Thyroid gland (tissue), 4 donors: ENCODE data around the gene GOLGA6D. TPM values are rescaled to one million over a fixed set of nuclear protein-coding genes. Genes with fewer than 3 reads are reported as not detected.
"Not testable (repeated sequence)": the region's sequence is repeated elsewhere in the genome, so short reads cannot be mapped to it uniquely, and the experiment has no call there.

ENCODE experiments used
- DNase-seq, 2 donors: peaks; one replicate each; pipeline ENCODE4 v3.0.0-alpha.2; 2019
- H3K27ac ChIP-seq, 3 donors: fragments of 200-600 bp; sonication (generic); 1 replicate in 2 of 3; 2 replicates in 1 of 3; pipeline ENCODE4 v1.5.1; 2016 to 2019; ENCODE audit warnings: mild to moderate bottlenecking in 1 of 3, moderate library complexity in 1 of 3
- H3K27me3 ChIP-seq: fragments of 200-600 bp; sonication (generic); one replicate; pipeline ENCODE4 v1.5.1; 2019
- H3K36me3 ChIP-seq, 2 donors: fragments of 200-600 bp; sonication (generic); one replicate each; pipeline ENCODE4 v1.5.1; 2016 to 2019
- H3K4me1 ChIP-seq, 2 donors: fragments of 200-600 bp; sonication (generic); one replicate each; pipeline ENCODE4 v1.5.1; 2017 to 2019
- H3K4me3 ChIP-seq, 3 donors: fragments of 200-600 bp; sonication (generic); replicated peaks in 1 of 3; 1 replicate in 2 of 3; 2 replicates in 1 of 3; pipeline ENCODE4 v1.5.1; 2016; ENCODE audit warnings: mild to moderate bottlenecking in 1 of 3
- H3K9me3 ChIP-seq: fragments of 200-600 bp; sonication (generic); one replicate; pipeline ENCODE4 v1.5.1; 2017
- POLR2A ChIP-seq, 2 donors: fragments of 450-650 bp; IDR thresholded peaks; one replicate each; pipeline ENCODE4 v1.6.1; 2017; ENCODE audit warnings: antibody characterized with exemption in 2 of 2, mild to moderate bottlenecking in 2 of 2, moderate library complexity in 1 of 2
- WGBS, 2 donors: methylation state at CpG; one replicate each; pipeline ENCODE4 v1.1.5; 2017; 5-methylcytosine and 5-hydroxymethylcytosine counted together
- intact Hi-C: fragments of 100-400 bp; cut with DNase I; formaldehyde crosslinking; loops from one replicate; pipeline ENCODE4 v1.15.1; 2023
- total RNA-seq, 4 donors: library from RNA; depleted of rRNA; stranded (reverse); fragments of >200 nt; gene quantifications; one replicate each; pipeline ENCODE4 v1.2.3, GENCODE V29; 2016
- TF ChIP-seq, protein P1 (sequence below), 6 experiments: fragments of 200-600 bp in 3 of 6; fragments of 450-650 bp in 3 of 6; sonication (generic) in 3 of 6; IDR thresholded peaks; one replicate each; pipeline ENCODE4 v1.5.1; 2016 to 2019; ENCODE audit warnings: antibody characterized with exemption in 6 of 6, mild to moderate bottlenecking in 2 of 6, inconsistent platforms in 1 of 6, moderate library complexity in 1 of 6

GOLGA6D gene
- total RNA-seq, 4 donors from 2014 or later, result not detected

DNA sequence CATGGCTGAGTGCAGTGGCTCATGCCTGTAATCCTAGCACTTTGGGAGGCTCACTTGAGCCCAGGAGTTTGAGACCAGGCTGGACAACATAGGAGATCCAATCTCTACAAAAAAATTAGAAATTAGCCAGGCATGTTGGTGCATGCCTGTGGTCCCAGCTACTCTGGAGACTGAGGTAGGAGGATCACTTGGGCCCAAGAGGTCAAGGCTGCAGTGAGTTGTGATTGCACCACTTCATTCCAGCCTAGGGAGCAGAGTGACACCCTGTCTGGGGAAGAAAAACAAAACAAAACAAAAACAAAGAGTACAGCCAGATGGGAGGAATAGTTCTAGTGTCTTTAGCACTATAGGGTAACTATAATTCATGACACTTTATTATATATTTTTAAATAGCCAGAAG is 27.1 kb downstream of the GOLGA6D start:
- intact Hi-C loops, result no loop called here
- no peaks in the 10 kb centered on the region for H3K9me3 ChIP-seq
- TF ChIP-seq, protein P1, sequence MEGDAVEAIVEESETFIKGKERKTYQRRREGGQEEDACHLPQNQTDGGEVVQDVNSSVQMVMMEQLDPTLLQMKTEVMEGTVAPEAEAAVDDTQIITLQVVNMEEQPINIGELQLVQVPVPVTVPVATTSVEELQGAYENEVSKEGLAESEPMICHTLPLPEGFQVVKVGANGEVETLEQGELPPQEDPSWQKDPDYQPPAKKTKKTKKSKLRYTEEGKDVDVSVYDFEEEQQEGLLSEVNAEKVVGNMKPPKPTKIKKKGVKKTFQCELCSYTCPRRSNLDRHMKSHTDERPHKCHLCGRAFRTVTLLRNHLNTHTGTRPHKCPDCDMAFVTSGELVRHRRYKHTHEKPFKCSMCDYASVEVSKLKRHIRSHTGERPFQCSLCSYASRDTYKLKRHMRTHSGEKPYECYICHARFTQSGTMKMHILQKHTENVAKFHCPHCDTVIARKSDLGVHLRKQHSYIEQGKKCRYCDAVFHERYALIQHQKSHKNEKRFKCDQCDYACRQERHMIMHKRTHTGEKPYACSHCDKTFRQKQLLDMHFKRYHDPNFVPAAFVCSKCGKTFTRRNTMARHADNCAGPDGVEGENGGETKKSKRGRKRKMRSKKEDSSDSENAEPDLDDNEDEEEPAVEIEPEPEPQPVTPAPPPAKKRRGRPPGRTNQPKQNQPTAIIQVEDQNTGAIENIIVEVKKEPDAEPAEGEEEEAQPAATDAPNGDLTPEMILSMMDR (IDR thresholded peaks at IDR 0.05), result no peak
- TF ChIP-seq POLR2A (IDR thresholded peaks at IDR 0.05), result no peak

DNA sequence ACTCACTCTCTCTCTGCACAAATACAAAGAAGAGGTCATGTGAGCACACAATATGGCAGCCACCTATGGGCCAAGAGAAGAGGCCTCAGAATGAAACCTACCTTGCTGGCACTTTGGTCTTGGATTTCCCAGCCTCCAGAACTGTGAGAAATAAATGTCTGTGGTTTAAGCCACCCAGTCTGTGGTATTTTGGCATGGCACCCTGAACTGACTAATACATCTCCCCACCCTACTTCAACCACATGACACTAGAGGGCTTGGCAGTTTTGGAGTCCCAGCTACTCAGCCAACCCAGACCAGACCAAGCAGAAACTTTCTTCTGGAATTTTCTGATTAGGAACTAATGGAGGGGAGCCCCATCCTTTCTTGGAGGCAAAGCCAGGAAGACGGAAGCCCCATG is 29.9 kb downstream of the GOLGA6D start:
- H3K36me3 ChIP-seq, H3K4me1 ChIP-seq, H3K27me3 ChIP-seq, H3K9me3 ChIP-seq, DNase-seq, H3K27ac ChIP-seq, H3K4me3 ChIP-seq, intact Hi-C loops: not testable (repeated sequence)
- WGBS, 2 donors, result 100% methylated on average over 1 of the region's 1 CpG

More for the DNA sequence above, 27.1 kb downstream of the GOLGA6D start:
- DNase-seq, result no peak
- Histone ChIP-seq H3K36me3 (no peaks in the 10 kb centered on the region), H3K27ac (no peak overlapping the region), H3K4me1 (no peaks in the 10 kb centered on the region), H3K4me3 (no peak overlapping the region), H3K27me3 (no peaks in the 10 kb centered on the region)

DNA sequence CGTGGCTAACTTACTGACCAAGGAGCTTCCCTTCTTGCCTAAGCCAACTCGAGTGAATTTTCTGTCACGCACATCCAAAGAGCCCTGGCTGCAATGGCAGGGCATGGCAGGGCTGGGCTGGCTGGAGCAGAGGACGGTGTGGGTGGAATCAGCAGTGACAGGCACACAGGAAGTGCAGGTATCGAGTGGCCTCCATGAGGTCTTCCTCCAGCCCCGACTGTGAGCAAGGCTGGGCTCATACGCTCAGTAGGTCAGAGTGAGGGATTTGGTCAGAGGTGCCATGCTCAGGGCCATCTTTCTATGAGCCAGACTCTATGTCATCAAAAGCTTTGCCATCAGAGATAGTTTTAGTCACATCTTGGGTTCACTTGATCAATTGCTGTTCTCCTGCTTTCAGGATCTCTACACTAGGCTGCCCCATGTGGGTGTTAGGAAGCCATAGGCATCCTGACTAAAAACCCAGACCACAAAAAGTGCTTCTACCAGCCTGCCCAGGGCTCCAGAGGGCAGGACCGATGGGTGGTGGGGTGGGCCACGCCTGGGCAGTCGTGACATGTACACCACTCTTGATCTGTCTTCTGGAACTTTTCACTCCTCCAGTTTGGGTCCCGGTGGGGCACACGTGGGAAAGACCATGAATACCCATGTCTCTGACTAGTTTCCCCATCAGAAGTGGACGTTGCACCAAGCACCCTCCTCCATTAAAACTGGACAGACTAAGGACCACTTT is 30.6 kb downstream of the GOLGA6D start:
- H3K4me1 ChIP-seq, result no peaks in the 10 kb centered on the region
- H3K27ac ChIP-seq, result no peak overlapping the region
- TF ChIP-seq, protein P1 (IDR thresholded peaks at IDR 0.05), result no peak
- no peak for TF ChIP-seq POLR2A (IDR thresholded peaks at IDR 0.05)
- no peak overlapping the region for H3K4me3 ChIP-seq
- intact Hi-C loops, result no loop called here
- no peaks in the 10 kb centered on the region for H3K27me3 ChIP-seq
- H3K9me3 ChIP-seq, result no peaks in the 10 kb centered on the region
- WGBS, 2 donors, result 78 to 92% methylated on average over 11 to 13 of the region's 13 CpGs
- H3K36me3 ChIP-seq, result no peaks in the 10 kb centered on the region
- DNase-seq, result no peak

DNA sequence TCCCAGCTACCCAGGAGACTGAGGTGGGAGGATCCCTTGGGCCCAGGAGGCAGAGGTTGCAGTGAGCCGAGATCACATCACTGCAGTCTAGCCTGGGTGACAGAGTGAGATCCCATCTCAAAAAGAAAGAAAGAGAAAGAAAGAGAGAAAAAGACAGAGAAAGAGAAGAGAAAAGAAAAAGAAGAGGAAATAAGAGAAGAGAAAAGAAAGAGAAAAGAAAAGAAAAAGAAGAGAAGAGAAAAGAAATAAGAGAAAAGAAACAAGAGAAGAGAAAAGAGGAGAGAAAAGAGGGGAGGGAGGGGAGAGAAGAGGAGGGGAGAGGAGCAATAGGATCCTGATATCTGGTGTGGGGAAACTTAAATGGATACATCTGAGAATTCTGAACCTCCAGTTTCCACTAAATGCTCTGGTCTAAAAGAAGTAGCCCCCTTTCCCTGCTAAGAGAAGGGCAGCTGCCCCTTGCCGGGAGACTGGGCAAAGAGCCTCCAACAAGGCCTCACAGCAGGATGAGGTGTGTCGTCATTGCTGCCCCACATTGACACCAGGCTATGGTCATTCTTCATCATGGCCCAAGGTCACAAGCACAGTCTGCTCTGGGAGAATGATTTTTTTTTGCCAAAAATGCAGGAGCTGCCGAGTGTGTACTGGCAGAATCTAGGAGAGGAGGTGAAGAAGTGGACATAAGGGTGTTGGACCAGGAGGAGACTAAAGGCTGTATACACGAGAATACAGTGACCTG is 32.1 kb downstream of the GOLGA6D start:
- TF ChIP-seq, protein P1 (IDR thresholded peaks at IDR 0.05), result no peak
- no peak for TF ChIP-seq POLR2A (IDR thresholded peaks at IDR 0.05)
- Histone ChIP-seq H3K4me1 (no peaks in the 10 kb centered on the region), H3K9me3 (no peaks in the 10 kb centered on the region), H3K36me3 (no peaks in the 10 kb centered on the region), H3K27ac (no peak overlapping the region), H3K4me3 (no peak overlapping the region), H3K27me3 (no peaks in the 10 kb centered on the region)
- WGBS, 2 donors, result 71 to 84% methylated on average over 5 of the region's 5 CpGs
- DNase-seq, result no peak
- intact Hi-C loops, result no loop called here

DNA sequence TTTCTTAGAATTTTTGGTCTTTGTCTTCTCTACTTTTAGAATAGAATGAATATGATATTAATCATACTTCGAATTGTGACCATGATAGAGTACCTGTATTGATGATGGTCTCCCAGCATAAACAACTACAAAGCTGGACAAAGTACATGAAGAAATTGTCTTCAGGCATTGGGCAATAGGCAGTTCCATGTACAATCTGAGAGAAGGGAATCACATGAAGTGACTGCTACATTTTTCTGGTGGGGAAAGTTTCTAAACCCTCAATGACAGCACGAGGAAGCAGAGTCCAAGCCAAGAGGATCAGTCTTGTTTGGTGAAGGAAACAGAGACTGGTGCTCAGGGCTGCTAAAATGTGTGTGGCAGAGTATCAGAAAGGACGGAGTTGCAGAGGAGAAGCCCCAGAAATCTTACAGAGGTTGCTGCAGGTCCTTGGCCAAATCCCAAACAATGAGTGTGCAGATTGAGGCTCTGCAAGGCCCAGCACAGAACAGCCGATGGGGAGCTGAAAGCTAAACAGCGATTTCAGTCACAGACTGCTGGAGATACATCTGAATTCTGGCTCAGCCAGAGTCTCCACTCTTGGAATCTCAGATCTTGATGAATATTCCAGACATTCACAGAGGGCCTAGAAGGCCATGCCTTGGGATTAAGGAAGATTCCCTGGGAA is 36.7 kb downstream of the GOLGA6D start:
- H3K9me3 ChIP-seq, H3K27me3 ChIP-seq, intact Hi-C loops, H3K4me1 ChIP-seq, H3K36me3 ChIP-seq, H3K4me3 ChIP-seq, DNase-seq, H3K27ac ChIP-seq: not testable (repeated sequence)
- WGBS, 2 donors, result 81 to 89% methylated on average over 5 of the region's 5 CpGs

DNA sequence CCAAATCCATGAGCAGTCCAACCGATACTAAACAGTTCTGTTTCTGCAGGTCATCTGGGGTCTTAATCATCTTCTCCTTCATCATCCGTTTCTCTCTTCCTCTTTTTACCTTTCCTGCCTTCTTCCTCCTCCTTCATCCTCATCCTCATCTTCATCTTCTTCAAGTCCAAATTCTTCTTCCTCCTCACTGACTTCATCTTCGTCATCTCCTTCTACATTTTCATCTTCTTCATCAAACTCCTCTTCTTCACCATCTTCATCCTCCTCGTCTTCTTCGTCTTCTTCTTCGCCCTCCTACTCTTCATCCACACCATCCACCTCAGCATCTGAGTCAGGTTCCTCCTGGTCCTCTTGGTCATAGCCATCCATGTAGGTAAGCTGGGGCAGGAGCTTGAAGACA is 39.1 kb downstream of the GOLGA6D start:
- WGBS, 2 donors, result 92 to 93% methylated on average over 6 of the region's 6 CpGs
- H3K27me3 ChIP-seq, result no peaks in the 10 kb centered on the region
- no peak for TF ChIP-seq POLR2A (IDR thresholded peaks at IDR 0.05)
- TF ChIP-seq, protein P1 (IDR thresholded peaks at IDR 0.05), result no peak
- no peaks in the 10 kb centered on the region for H3K36me3 ChIP-seq
- H3K4me1 ChIP-seq, result no peaks in the 10 kb centered on the region
- H3K27ac ChIP-seq, result no peak overlapping the region
- intact Hi-C loops, result no loop called here
- no peaks in the 10 kb centered on the region for H3K9me3 ChIP-seq
- no peak overlapping the region for H3K4me3 ChIP-seq
- DNase-seq, result no peak
